ENCODE data around the gene TSKS. TPM values are rescaled to one million over a fixed set of nuclear protein-coding genes. Genes with fewer than 3 reads are reported as not detected.
A peak's percentile ranks its signal among the peaks of the same experiment; 100 is the strongest.

TSKS gene
- polyA plus RNA-seq, 1 donor (not counting 4 experiments of a cell fraction or from before 2014, with no cell fraction given) = 1.9 TPM

DNA sequence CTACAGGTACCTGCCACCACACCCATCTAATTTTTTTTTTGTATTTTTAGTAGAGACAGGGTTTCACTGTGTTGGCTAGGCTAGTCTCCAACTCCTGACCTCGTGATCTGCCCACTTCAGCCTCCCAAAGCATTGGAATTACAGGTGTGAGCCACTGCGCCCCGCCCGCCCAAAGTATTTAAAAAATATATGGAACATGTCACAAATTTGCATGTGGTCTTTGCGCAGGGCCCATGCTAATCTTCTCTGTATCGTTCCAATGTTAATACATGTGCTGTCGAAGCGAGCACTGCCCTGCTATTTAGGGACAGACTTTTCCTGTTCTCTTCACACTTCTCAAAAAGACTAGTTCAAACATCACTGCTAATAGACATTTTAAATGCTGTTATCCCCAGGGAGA lies 1.2 kb upstream of the TSKS start:
- dilution Hi-C loops (cut with MboI; ENCODE audit: extremely low pct_ligation_motif_present, low sequenced_read_pairs) = no loop called here
- H4K20me1 ChIP-seq (ENCODE audit: control insufficient read depth, extremely low read depth, insufficient read depth, low read length) = peaks cover 1% of the 10 kb centered on the region

DNA sequence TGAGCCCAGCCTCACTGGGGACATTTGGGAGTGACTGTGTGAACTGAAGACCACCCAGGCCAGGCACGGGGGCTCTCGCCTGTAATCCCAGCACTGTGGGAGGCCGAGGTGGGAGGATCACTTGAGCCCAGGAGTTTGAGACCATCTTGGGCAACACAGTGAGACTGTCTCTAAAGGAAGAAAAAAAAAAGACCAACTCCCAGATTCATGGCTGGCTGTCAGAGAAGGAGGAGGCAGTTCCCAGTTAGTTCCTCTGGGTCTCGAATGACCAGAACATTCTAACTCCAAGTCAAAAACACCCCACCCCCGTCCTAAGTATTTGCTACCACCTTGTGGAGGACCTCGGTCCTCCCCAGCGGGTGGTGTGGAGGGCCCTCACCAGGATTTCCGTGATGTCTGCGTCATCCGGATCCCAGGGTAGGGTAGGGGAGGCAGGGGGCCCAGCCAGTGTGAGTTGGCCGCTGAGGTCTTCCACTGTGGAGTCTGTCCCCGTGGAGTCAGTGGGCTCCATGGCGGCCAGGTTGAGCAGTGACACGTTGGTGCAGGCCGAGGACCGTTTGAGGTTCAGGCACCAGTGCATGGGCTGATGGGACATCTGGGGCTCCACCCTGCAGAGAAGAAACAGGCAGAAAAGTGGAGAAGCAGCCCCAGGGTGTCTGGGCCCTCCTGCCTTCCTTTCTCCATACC lies 1.3 kb downstream of the TSKS start:
- no peaks in the 10 kb centered on the region for H3K79me2 ChIP-seq (ENCODE audit: control insufficient read depth, insufficient read depth, low read length)
- no peak overlapping the region for H3K27ac ChIP-seq (ENCODE audit: control insufficient read depth, insufficient read depth, low read length)
- TF ChIP-seq, protein P1, sequence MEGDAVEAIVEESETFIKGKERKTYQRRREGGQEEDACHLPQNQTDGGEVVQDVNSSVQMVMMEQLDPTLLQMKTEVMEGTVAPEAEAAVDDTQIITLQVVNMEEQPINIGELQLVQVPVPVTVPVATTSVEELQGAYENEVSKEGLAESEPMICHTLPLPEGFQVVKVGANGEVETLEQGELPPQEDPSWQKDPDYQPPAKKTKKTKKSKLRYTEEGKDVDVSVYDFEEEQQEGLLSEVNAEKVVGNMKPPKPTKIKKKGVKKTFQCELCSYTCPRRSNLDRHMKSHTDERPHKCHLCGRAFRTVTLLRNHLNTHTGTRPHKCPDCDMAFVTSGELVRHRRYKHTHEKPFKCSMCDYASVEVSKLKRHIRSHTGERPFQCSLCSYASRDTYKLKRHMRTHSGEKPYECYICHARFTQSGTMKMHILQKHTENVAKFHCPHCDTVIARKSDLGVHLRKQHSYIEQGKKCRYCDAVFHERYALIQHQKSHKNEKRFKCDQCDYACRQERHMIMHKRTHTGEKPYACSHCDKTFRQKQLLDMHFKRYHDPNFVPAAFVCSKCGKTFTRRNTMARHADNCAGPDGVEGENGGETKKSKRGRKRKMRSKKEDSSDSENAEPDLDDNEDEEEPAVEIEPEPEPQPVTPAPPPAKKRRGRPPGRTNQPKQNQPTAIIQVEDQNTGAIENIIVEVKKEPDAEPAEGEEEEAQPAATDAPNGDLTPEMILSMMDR (optimal IDR thresholded peaks at IDR 0.05 in 1 of 3, IDR thresholded peaks at IDR 0.05 in 1 of 3, conservative IDR thresholded peaks at IDR 0.05 in 1 of 3; ENCODE audit: extremely low read depth in 1 of 3, insufficient read depth in 2 of 3, low read length in 3 of 3) = peak in 1 of 3 experiments; percentile 60
- no peak for TF ChIP-seq EZH2 (IDR thresholded peaks at IDR 0.05; ENCODE audit: low read length)
- no peak for FAIRE-seq
- H3K9ac ChIP-seq (ENCODE audit: control insufficient read depth, extremely low read depth, insufficient read depth, low read length) = no peak overlapping the region
- no peaks in the 10 kb centered on the region for H3K9me3 ChIP-seq (ENCODE audit: control insufficient read depth, low read depth, low read length)
- H3K36me3 ChIP-seq (ENCODE audit: control insufficient read depth in 2 of 2, extremely low read depth in 1 of 2, insufficient read depth in 2 of 2, low read length in 2 of 2) = no peaks in the 10 kb centered on the region
- peaks cover 21% of the 10 kb centered on the region for H3K4me1 ChIP-seq (ENCODE audit: control insufficient read depth, extremely low read depth, insufficient read depth, low read length)
- H4K20me1 ChIP-seq (ENCODE audit: control insufficient read depth, extremely low read depth, insufficient read depth, low read length) = no peaks in the 10 kb centered on the region
- no peaks in the 10 kb centered on the region for H3K27me3 ChIP-seq (ENCODE audit: control insufficient read depth, extremely low read depth, insufficient read depth, low read length)
- H2AFZ ChIP-seq (ENCODE audit: control insufficient read depth, low read length) = peak overlapping the region; percentile 85
- no peaks in the 10 kb centered on the region for H3K9me1 ChIP-seq (ENCODE audit: control insufficient read depth, extremely low read depth, insufficient read depth, low read length)
- dilution Hi-C loops (cut with MboI; ENCODE audit: extremely low pct_ligation_motif_present, low sequenced_read_pairs) = no loop called here
- no peak for DNase-seq (ENCODE audit: low read depth, low spot score)
- H3K4me3 ChIP-seq (ENCODE audit: control insufficient read depth in 2 of 3, extremely low read depth in 1 of 3, insufficient read depth in 2 of 3, low read depth in 1 of 3, low read length in 3 of 3) = no peak overlapping the region
- peak overlapping the region; percentile 20 for H3K4me2 ChIP-seq (ENCODE audit: control insufficient read depth, extremely low read depth, insufficient read depth, low read depth, low read length)

More for the DNA sequence above, 1.2 kb upstream of the TSKS start:
- H3K27me3 ChIP-seq (ENCODE audit: control insufficient read depth, extremely low read depth, insufficient read depth, low read length) = no peaks in the 10 kb centered on the region
- peaks cover 32% of the 10 kb centered on the region for H3K4me1 ChIP-seq (ENCODE audit: control insufficient read depth, extremely low read depth, insufficient read depth, low read length)
- no peaks in the 10 kb centered on the region for H3K9me3 ChIP-seq (ENCODE audit: control insufficient read depth, low read depth, low read length)
- DNase-seq (ENCODE audit: low read depth, low spot score) (no peak), FAIRE-seq (peak; percentile 13)
- H3K27ac ChIP-seq (ENCODE audit: control insufficient read depth, insufficient read depth, low read length) = no peak overlapping the region
- H2AFZ ChIP-seq (ENCODE audit: control insufficient read depth, low read length) = peak overlapping the region; percentile 49
- H3K9ac ChIP-seq (ENCODE audit: control insufficient read depth, extremely low read depth, insufficient read depth, low read length) = no peak overlapping the region
- no peaks in the 10 kb centered on the region for H3K36me3 ChIP-seq (ENCODE audit: control insufficient read depth in 2 of 2, extremely low read depth in 1 of 2, insufficient read depth in 2 of 2, low read length in 2 of 2)
- no peak overlapping the region for H3K4me2 ChIP-seq (ENCODE audit: control insufficient read depth, extremely low read depth, insufficient read depth, low read depth, low read length)
- H3K79me2 ChIP-seq (ENCODE audit: control insufficient read depth, insufficient read depth, low read length) = peaks cover 21% of the 10 kb centered on the region
- peaks cover 2% of the 10 kb centered on the region for H3K9me1 ChIP-seq (ENCODE audit: control insufficient read depth, extremely low read depth, insufficient read depth, low read length)
- H3K4me3 ChIP-seq (ENCODE audit: control insufficient read depth in 2 of 3, extremely low read depth in 1 of 3, insufficient read depth in 2 of 3, low read depth in 1 of 3, low read length in 3 of 3) = no peak overlapping the region
- TF ChIP-seq EZH2 (IDR thresholded peaks at IDR 0.05; ENCODE audit: low read length) = no peak
- TF ChIP-seq, protein P1 (optimal IDR thresholded peaks at IDR 0.05 in 1 of 3, IDR thresholded peaks at IDR 0.05 in 1 of 3, conservative IDR thresholded peaks at IDR 0.05 in 1 of 3; ENCODE audit: extremely low read depth in 1 of 3, insufficient read depth in 2 of 3, low read length in 3 of 3) = no peak
